Activated T-cell treated with anti-CD3 and anti-CD28 coated beads, Interleukin-2, amount 50 U/mL, for 4 hours (primary cell): ENCODE data around the gene CCDC13. TPM values are rescaled to one million over a fixed set of nuclear protein-coding genes. Genes with fewer than 3 reads are reported as not detected.

Experiments used
- ATAC-seq, 2 donors: fragments of 200-7000 bp; cut with Tn5 transposase; one replicate each; pipeline ENCODE4 v1.10.0; 2021
- DNase-seq: peaks from one replicate; pipeline ENCODE4 v3.0.0-alpha.2; 2020
- H3K27me3 Mint-ChIP-seq: one replicate; pipeline ENCODE4 v1.8.0; 2021; ENCODE audit warnings: low read depth, mixed read lengths
- H3K36me3 Mint-ChIP-seq: one replicate; pipeline ENCODE4 v1.8.0; 2022; ENCODE audit warnings: mixed read lengths; ENCODE audit not compliant: insufficient read depth
- H3K4me1 Mint-ChIP-seq: one replicate; pipeline ENCODE4 v1.8.0; 2021; ENCODE audit warnings: low read depth, mixed read lengths
- H3K4me3 Mint-ChIP-seq: one replicate; pipeline ENCODE4 v1.8.0; 2021; ENCODE audit warnings: mild to moderate bottlenecking, moderate library complexity, mixed read lengths
- H3K9me3 Mint-ChIP-seq: one replicate; pipeline ENCODE4 v1.8.0; 2021; ENCODE audit warnings: mixed read lengths
- total RNA-seq, 3 donors: library from RNA; stranded (reverse); gene quantifications; one replicate each; pipeline ENCODE4 v1.2.1, GENCODE V29; 2021

CCDC13 gene
- total RNA-seq, 3 donors from 2014 or later: 0.29 to 0.73 (median 0.35) TPM

DNA sequence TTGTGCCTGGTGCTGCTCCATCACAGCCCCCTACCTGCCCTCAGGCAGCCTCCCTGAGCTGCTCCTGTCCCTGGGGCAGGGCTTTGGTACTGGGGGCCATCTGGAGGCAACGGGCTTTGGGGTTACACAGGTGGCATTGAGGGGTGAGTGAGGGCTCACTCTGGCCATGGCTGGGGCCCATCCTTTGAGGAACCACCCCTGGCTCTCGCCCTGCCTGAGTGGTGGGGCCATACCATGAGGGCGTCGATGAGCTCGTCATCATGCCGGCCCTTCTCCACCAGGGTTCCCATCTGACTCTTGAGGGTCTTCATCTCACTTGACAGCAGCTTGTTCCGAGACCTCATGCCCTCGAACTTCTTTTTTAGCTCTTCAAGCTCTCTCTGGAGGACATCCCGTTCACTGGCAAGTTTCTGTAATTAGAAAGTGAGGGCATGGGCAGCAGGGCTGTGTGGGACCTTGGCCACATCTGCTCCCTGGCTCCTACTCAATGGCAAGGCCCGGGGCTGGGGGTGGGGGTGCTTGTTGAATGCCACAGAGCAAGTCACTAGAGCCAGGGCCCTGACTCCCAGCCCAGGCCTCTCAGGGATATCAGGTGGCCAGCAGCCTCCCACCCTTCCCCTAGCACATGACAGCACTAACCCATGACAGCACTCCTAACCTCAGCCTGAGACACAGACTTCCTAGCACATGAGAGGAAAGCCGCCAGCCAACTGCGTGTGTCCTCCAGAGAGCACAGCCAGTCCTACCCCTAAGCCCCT lies 33.5 kb downstream of the CCDC13 start:
- no peak for DNase-seq
- peaks cover 3% of the 10 kb centered on the region for H3K4me1 Mint-ChIP-seq
- no peaks in the 10 kb centered on the region for H3K27me3 Mint-ChIP-seq
- no peaks in the 10 kb centered on the region for H3K36me3 Mint-ChIP-seq
- no peak for ATAC-seq
- H3K9me3 Mint-ChIP-seq: no peaks in the 10 kb centered on the region
- H3K4me3 Mint-ChIP-seq: no peak overlapping the region

DNA sequence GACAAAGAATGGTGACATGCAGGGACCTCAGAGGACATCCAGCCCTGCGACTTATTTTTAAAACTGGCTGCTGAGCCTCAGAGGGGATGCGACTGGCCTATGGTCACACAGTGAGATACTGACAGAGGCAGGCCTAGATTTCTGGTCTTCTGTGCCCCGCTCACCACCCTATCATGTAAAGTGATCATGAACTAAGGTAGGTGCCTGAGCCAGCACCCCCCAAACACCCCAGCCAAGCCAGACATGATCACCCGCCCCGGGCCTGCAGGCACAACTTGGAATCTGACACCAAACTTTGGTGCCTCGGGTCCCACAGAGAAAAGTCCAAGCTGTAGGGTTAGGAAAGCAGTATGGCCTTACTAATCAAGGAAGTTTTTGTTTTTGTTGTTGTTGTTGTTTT lies 36.5 kb downstream of the CCDC13 start:
- DNase-seq: no peak
- Mint-ChIP-seq H3K9me3 (no peaks in the 10 kb centered on the region), H3K36me3 (no peaks in the 10 kb centered on the region), H3K4me1 (no peaks in the 10 kb centered on the region), H3K4me3 (no peak overlapping the region), H3K27me3 (no peaks in the 10 kb centered on the region)
- ATAC-seq: no peak

DNA sequence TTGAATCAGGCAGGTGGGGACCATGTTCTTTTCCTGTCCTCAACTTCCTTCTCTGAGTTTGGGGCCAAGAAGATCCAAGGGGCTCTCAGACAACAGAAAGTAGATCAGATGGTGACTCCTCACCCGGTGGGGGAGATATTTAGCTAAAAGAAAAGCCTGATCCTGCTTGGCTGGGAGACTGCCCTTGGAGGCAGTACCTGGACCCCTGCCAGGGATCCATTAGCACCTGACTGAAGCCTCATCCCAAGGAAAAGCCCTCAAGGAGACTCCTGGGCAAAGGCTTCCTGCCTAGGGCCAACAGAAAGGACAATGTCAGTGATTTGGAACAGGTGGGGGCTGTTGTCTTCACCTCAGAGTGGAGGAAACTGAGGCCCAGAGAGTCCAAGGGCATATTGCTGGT lies 37.0 kb downstream of the CCDC13 start:
- Mint-ChIP-seq H3K36me3 (no peaks in the 10 kb centered on the region), H3K9me3 (no peaks in the 10 kb centered on the region), H3K4me3 (no peak overlapping the region), H3K4me1 (no peaks in the 10 kb centered on the region), H3K27me3 (no peaks in the 10 kb centered on the region)
- ATAC-seq (no peak), DNase-seq (no peak)

DNA sequence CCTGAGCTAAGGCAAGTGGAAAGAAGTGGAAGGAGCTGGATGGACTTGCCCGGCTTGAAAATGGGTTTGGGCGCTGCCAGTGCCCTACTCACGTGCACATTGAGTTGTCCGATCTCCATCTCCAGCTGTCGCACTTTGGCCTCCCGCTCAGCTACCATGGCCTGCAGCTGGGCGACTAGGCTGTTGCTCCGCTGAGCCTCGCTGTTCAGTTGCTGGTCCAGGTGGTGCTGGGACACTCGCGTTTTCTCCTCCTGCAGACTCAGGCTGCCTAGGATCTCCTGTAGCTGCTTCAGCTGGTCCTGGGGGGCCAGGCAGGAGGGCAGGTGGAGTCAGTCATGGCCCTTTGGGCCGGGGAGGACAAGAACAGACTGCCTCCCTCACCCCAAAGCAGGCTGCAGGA lies 37.4 kb downstream of the CCDC13 start:
- Mint-ChIP-seq H3K36me3 (no peaks in the 10 kb centered on the region), H3K27me3 (no peaks in the 10 kb centered on the region), H3K4me1 (no peaks in the 10 kb centered on the region), H3K9me3 (no peaks in the 10 kb centered on the region), H3K4me3 (no peak overlapping the region)
- DNase-seq (no peak), ATAC-seq (no peak)

DNA sequence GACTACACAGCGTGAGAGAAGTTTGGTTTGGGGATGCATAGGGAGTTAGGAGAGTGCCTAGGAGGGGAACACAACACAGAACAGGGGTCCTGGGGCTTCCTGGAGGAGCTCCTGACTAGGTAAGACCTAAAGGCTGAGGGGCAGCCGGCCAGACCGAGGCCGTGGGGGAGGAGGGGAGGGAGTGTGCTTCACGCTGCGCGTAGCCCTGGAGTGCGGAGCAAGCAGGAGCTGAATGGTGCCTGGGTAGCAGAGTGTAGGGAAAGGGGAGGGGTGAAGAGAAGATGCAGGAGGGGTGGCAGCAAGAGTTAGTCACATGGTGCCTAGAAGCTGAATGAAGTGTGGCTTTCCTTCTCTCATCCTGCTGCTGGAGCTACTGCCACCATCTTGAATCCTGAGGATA lies 38.0 kb downstream of the CCDC13 start:
- Mint-ChIP-seq H3K36me3 (no peaks in the 10 kb centered on the region), H3K4me3 (no peak overlapping the region), H3K27me3 (no peaks in the 10 kb centered on the region), H3K4me1 (no peaks in the 10 kb centered on the region), H3K9me3 (no peaks in the 10 kb centered on the region)
- DNase-seq (no peak), ATAC-seq (no peak)

DNA sequence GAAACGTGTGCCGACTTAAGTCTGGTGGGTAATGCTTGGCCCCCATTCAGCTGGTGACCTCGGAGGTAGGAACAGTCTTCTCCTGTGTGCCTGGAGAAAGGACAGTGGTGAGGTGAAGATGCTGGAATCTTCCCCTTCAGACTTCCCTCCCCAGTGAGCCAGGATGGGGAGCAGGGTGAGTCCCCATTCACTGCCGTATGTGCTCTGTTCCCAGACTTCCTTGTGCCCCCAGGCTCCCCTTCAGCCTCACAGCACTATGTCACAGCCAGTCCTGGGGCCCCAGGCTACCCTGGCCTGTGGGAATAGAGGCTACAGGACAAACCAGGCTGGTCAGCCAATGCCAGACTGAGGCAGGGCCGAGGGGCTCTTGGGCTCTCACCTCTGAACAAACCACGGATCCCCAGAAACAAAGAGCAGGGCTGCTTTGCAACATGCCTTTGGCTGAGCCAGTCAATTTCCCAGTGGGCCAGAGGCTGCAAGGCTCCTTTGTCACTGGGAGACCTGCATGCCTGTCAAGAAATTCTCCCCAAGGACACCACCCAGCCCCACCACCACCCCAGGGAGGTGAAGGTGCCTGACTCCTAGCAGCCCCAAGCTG lies 38.7 kb downstream of the CCDC13 start:
- no peaks in the 10 kb centered on the region for H3K4me1 Mint-ChIP-seq
- no peak for DNase-seq
- no peaks in the 10 kb centered on the region for H3K9me3 Mint-ChIP-seq
- H3K36me3 Mint-ChIP-seq: no peaks in the 10 kb centered on the region
- no peak overlapping the region for H3K4me3 Mint-ChIP-seq
- peaks cover 4% of the 10 kb centered on the region for H3K27me3 Mint-ChIP-seq
- ATAC-seq: no peak

DNA sequence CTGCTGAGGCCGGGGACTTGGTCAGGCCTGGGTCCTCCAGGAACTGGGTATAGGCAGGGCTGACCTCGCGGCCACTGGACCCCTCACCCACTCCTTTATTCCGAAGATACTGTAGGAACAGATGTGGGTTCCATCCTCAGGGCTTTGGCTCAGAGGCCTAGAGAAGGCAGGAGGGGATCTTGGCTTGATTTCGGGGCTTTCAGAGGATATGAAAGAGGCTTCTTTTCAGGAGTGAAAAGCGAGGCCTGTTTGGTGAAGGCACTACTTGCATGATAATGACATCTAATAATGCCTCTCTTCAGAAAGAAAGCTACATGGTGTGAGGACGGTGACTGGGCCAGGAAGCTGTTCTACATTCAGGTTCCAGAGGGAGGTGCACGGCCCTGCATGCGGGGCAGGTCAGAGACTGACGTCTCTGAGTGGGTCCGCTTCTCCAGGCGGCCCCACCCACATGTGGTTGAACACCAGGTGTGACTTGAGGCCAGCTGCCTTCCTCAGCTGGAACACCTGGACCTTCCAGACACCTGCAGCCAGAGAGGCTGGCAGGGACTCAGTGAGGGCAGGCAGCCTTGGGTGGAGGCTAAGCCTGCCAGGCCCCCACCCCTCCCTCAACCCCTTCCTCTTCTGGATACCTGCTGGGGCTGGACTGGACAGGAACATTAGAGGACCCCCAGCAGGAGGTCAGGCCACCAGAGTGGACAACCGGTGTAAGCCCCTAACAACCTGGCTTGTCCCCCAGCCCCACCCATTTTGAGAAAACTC lies 39.4 kb downstream of the CCDC13 start:
- H3K36me3 Mint-ChIP-seq: no peaks in the 10 kb centered on the region
- DNase-seq (no peak), ATAC-seq (no peak)
- H3K9me3 Mint-ChIP-seq: no peaks in the 10 kb centered on the region
- no peaks in the 10 kb centered on the region for H3K4me1 Mint-ChIP-seq
- H3K27me3 Mint-ChIP-seq: peaks cover 4% of the 10 kb centered on the region
- H3K4me3 Mint-ChIP-seq: no peak overlapping the region

DNA sequence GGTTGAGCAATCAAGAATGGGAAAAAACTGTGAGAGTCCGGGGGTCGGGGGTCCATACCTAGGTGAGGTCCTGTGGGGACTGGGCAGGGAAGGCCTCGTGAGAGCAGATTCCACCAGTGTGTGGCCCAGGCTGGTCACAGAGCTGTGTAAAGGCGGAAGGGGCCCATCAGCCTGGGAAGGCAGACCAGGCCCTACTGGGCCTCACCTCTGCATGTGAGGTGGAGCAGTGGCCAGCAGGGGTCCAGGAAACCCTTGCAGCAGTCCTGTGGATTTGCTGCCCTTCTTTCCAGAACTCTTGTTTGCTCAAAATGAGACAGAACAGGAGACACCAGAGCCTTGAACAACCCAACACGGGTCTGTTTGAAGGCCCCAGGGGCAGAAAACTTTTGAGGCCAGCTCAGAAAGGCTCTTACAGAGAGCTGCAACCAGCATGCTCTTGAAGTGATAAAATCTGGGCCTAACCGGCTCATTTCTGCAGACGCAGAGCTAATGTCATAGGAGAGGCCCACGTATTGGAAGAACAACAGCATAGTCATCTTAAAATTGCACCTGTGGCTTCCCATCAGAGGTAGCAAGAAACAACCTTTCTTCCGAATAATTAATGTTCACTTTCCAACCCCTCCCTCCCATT lies 40.1 kb downstream of the CCDC13 start:
- H3K4me3 Mint-ChIP-seq: no peak overlapping the region
- H3K27me3 Mint-ChIP-seq: peaks cover 4% of the 10 kb centered on the region
- H3K36me3 Mint-ChIP-seq: no peaks in the 10 kb centered on the region
- H3K9me3 Mint-ChIP-seq: no peaks in the 10 kb centered on the region
- no peaks in the 10 kb centered on the region for H3K4me1 Mint-ChIP-seq
- ATAC-seq (no peak), DNase-seq (no peak)

DNA sequence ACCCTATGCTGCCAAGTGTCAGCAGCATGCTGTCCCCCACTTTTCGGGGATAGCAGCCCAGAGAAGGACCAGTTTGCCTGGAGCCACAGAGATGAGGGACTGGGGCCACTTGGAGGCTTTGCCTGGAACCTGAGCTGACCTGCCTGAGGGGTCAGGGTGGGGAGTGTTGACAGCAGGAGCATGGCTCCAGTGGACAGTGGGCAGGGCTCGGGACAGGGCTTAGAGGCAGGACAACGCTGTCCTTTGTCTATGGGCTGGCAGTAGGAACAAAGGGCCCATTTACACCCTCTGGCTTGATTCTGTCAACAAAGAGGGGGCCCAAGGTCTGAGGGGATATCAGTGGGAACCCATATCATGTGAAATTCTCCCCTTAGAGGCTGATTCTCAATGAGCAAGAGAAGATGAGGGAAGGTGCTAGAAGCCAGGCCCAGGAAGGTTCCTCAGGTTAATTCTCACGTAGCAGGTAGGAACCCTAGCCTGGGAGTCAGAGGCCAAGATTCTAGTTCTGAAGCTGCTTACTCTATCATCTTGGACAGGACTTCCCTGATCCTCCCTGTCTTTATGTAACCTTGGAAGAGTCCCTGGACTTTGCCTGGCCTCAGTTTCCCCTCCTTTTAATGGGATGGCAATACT lies 40.7 kb downstream of the CCDC13 start:
- no peaks in the 10 kb centered on the region for H3K9me3 Mint-ChIP-seq
- peaks cover 4% of the 10 kb centered on the region for H3K27me3 Mint-ChIP-seq
- H3K36me3 Mint-ChIP-seq: no peaks in the 10 kb centered on the region
- H3K4me1 Mint-ChIP-seq: no peaks in the 10 kb centered on the region
- DNase-seq: no peak
- no peak for ATAC-seq
- H3K4me3 Mint-ChIP-seq: no peak overlapping the region

DNA sequence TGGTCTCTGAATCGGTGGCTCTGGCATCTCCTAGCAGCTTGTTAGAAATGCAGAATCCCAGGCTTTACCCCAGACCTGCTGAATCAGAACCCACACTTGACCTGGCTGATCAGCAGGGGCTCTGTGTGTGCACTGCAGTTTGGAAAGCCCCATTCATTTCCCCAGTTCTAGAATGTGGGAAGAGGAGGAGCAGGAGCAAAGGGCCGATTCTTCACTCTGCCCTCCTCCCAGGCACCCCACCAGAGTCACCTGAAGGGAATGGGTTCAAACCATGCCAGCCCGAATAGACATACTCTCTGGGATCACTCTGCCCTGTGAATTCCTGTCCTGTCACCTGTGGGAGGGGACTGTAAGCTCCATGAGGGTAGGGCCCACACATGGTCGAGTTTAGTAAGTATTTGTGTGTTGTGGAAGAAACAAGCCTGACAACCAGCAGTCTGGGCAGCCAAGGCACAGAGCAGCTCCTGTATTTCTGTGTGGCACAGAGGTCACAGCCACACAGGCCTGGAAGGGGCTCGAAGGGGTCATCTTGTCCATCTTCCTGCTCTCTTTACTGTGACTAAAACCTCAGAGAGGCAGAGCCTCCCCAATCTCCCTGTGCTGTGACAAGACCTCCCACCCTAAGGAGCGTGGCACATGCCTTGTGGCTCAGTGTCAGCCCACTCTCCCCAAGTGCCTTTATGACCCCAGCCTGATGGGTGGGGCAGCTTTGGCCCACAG lies 41.4 kb downstream of the CCDC13 start:
- H3K4me3 Mint-ChIP-seq: no peak overlapping the region
- ATAC-seq (no peak), DNase-seq (no peak)
- H3K4me1 Mint-ChIP-seq: no peaks in the 10 kb centered on the region
- no peaks in the 10 kb centered on the region for H3K9me3 Mint-ChIP-seq
- H3K36me3 Mint-ChIP-seq: no peaks in the 10 kb centered on the region
- peaks cover 4% of the 10 kb centered on the region for H3K27me3 Mint-ChIP-seq

DNA sequence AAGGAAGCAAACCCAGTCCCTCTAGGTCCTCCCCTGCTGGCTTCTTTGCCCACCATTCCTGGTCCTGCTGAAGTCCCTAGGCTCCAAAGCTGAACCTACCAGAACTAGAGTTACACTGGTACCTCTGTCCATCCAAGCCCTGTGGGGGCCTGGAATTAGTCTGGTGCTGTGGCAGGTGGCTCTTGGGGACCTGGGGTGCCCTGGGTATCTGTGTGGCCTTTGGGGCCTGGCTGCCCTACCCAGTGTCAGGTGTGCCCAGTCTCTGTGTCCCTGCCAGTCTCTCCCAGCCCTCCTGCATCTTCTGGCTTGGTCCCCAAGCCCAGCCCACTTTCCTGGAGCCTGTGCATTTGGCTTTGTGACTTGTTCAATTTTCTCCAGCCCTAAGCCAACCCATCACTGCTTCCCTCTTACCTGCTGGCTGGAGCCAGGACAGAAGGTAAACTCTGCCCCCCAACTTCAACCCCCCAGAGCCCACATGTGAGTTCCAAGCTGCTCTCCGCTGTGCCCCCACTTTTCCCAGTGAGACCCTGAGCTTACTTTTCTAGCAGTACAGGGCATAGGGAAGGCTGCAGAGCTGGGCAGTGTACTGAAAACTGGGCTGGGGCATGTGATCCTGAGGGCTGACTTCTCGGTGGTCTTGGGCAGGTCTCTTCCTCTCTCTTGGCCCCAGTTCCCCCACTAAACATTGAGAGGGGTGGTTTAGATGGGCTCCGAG lies 42.2 kb downstream of the CCDC13 start:
- no peak for DNase-seq
- Mint-ChIP-seq H3K36me3 (no peaks in the 10 kb centered on the region), H3K4me1 (no peaks in the 10 kb centered on the region), H3K9me3 (no peaks in the 10 kb centered on the region), H3K4me3 (no peak overlapping the region), H3K27me3 (peaks cover 7% of the 10 kb centered on the region)
- no peak for ATAC-seq

DNA sequence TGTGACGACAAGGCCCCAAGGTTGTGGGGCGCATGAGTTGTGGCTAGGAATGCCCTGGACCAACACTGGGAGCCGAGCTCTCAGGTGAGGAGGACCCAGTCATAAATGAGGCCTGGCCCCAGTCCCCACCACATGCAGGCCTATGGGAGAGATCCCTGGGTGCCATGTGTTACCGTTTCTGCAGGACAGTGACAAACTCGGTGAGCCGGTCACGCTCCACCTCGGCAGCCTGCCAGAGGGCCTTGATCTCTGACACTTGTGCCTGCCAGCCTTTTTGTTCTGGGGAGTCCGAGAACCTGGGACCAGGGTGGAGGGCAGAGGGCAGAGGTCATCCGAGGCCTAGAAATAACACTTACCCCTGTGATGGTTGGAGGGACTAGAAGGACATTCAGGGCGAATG lies 42.8 kb downstream of the CCDC13 start:
- Mint-ChIP-seq H3K9me3 (no peaks in the 10 kb centered on the region), H3K4me3 (no peak overlapping the region), H3K4me1 (no peaks in the 10 kb centered on the region), H3K36me3 (no peaks in the 10 kb centered on the region), H3K27me3 (peaks cover 7% of the 10 kb centered on the region)
- no peak for DNase-seq
- ATAC-seq: no peak

DNA sequence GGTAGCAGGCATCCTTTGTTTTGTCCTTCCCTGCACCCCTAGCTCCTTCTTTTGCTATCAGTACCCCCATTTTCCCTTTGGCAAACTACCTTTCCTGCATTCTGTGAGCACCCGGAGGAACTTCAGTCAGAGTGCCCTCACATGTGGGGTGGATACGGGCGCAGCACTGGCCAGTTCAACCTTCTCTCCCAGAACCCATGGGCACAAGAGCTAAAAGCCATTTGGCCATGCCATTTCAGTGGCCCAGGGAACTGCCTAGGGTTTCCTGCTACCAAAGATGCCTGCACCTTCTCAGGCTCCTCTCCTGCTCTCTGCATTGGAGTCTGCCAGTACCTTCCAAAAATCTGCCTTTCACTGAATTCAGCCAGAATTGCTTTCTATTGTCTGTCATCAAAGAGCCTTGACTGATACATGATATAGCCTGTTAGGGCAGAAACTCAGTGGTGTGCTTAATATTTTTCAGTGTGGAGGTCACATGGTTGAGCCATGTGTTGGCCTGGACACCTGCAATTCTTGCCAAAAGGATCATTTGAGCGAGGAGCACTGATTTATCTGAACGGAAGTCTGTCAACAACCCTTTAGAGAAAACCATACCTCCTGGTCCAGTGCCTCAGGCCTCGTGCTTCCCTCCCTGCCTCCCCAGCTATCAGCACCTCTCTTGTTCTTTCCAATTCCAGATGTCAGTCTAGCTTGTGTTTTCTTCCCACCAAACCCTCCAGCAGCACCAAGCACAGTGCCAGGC lies 43.5 kb downstream of the CCDC13 start:
- H3K4me1 Mint-ChIP-seq: no peaks in the 10 kb centered on the region
- peaks cover 7% of the 10 kb centered on the region for H3K27me3 Mint-ChIP-seq
- ATAC-seq (no peak), DNase-seq (no peak)
- no peaks in the 10 kb centered on the region for H3K36me3 Mint-ChIP-seq
- no peaks in the 10 kb centered on the region for H3K9me3 Mint-ChIP-seq
- H3K4me3 Mint-ChIP-seq: no peak overlapping the region
